A673 (cell line): ENCODE data around the gene ATP13A4. TPM values are rescaled to one million over a fixed set of nuclear protein-coding genes. Genes with fewer than 3 reads are reported as not detected.

Experiments used
- BruUV-seq: library from RNA; stranded (reverse); fragments of 400-500 nt; replicated peaks from 2 replicates; lab custom pipeline; 2021; lab: Mats Ljungman, UMichigan
- CTCF ChIA-PET: fragments of 300-600 bp; sonication (Branson Sonifier 250); formaldehyde crosslinking; loops from one replicate; lab custom pipeline; 2022; ENCODE audit warnings: antibody characterized with exemption; lab: Charles Lee
- POLR2A ChIA-PET: fragments of 300-600 bp; sonication (Branson Sonifier 250); formaldehyde crosslinking; loops from one replicate; lab custom pipeline; 2022; ENCODE audit warnings: antibody characterized with exemption; ENCODE audit not compliant: low non-redundant PET; lab: Charles Lee
- DNase-seq: peaks from one replicate; pipeline ENCODE4 v3.0.0-alpha.2; 2015; ENCODE audit warnings: low spot score
- H3K27ac ChIP-seq: fragments of 200-600 bp; sonication (generic); 2 replicates; pipeline ENCODE4 v1.5.1; 2016; ENCODE audit warnings: mixed run types, low read depth, mild to moderate bottlenecking, mixed read lengths, antibody characterized with exemption, low read length; ENCODE audit not compliant: poor library complexity, severe bottlenecking
- H3K27me3 ChIP-seq: fragments of 200-600 bp; sonication (generic); replicated peaks from 2 replicates; pipeline ENCODE4 v1.6.1; 2017; ENCODE audit warnings: mixed run types, low read depth, mild to moderate bottlenecking, mixed read lengths, antibody characterized with exemption, low read length; ENCODE audit not compliant: insufficient read depth, poor library complexity
- H3K36me3 ChIP-seq: fragments of 200-600 bp; sonication (generic); 2 replicates; pipeline ENCODE4 v1.6.1; 2016; ENCODE audit warnings: mixed run types, mild to moderate bottlenecking, mixed read lengths, antibody characterized with exemption, low read length; ENCODE audit not compliant: insufficient read depth, poor library complexity, severe bottlenecking
- H3K4me1 ChIP-seq: fragments of 200-600 bp; sonication (generic); 2 replicates; pipeline ENCODE4 v1.6.1; 2017; ENCODE audit warnings: mixed run types, mild to moderate bottlenecking, mixed read lengths, antibody characterized with exemption, low read length; ENCODE audit not compliant: insufficient read depth, poor library complexity, severe bottlenecking
- H3K4me3 ChIP-seq: fragments of 200-600 bp; sonication (generic); 2 replicates; pipeline ENCODE4 v1.5.1; 2016; ENCODE audit warnings: low read depth, mixed run types, mild to moderate bottlenecking, mixed read lengths, low read length; ENCODE audit not compliant: poor library complexity, severe bottlenecking
- H3K9me3 ChIP-seq: fragments of 200-600 bp; sonication (generic); 2 replicates; pipeline ENCODE4 v1.6.1; 2016; ENCODE audit warnings: mixed run types, low read depth, mild to moderate bottlenecking, mixed read lengths, antibody characterized with exemption, low read length; ENCODE audit not compliant: poor library complexity, severe bottlenecking
- EZH2 ChIP-seq: fragments of 200-600 bp; sonication (generic); IDR thresholded peaks from 2 replicates; pipeline ENCODE4 v1.6.1; 2017; ENCODE audit warnings: borderline replicate concordance, low read depth, mild to moderate bottlenecking, mixed read lengths, antibody characterized with exemption, low read length; ENCODE audit not compliant: poor library complexity, severe bottlenecking
- intact Hi-C: fragments of 100-400 bp; cut with micrococcal nuclease; formaldehyde crosslinking; loops from one replicate; pipeline ENCODE4 v1.10.0; 2022; ENCODE audit not compliant: unreplicated experiment
- total RNA-seq: library from RNA; stranded (reverse); gene quantifications from 2 replicates; pipeline ENCODE4 v1.2.3, GENCODE V29; 2021
- TF ChIP-seq, protein P1 (sequence below): fragments of 300-800, 200-600 bp; sonication (generic); conservative IDR thresholded peaks from 2 replicates; pipeline ENCODE4 v1.5.1; 2017; ENCODE audit warnings: low read depth, mild to moderate bottlenecking, antibody characterized with exemption, low read length, moderate library complexity, mixed read lengths

Gene ATP13A4
- total RNA-seq, 1 experiment from 2014 or later: not detected

DNA sequence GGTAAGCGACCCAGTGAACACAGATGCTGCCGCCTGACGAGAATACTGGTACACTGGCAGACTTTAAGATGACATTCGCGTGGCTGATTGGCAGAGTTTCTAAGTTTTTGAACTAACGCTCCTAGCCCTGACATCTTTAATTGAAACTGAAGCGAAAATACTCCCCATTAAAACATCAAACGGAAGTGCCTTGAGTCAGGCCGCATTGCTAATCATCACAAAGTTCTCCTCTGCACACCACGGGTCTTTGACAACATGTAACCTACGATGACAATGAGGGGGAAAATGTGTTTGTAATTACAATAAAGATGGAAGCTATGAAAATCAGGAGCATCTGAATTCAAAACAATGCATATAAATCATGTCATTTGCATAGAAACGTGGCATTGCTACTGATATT, 44.5 kb downstream of the ATP13A4 start:
- TF ChIP-seq, protein P1, sequence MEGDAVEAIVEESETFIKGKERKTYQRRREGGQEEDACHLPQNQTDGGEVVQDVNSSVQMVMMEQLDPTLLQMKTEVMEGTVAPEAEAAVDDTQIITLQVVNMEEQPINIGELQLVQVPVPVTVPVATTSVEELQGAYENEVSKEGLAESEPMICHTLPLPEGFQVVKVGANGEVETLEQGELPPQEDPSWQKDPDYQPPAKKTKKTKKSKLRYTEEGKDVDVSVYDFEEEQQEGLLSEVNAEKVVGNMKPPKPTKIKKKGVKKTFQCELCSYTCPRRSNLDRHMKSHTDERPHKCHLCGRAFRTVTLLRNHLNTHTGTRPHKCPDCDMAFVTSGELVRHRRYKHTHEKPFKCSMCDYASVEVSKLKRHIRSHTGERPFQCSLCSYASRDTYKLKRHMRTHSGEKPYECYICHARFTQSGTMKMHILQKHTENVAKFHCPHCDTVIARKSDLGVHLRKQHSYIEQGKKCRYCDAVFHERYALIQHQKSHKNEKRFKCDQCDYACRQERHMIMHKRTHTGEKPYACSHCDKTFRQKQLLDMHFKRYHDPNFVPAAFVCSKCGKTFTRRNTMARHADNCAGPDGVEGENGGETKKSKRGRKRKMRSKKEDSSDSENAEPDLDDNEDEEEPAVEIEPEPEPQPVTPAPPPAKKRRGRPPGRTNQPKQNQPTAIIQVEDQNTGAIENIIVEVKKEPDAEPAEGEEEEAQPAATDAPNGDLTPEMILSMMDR: no peak
- no peak for TF ChIP-seq EZH2
- DNase-seq: no peak
- POLR2A ChIA-PET: no interaction called here
- Histone ChIP-seq H3K9me3 (no peaks in the 10 kb centered on the region), H3K36me3 (no peaks in the 10 kb centered on the region), H3K27me3 (peaks cover 11% of the 10 kb centered on the region), H3K27ac (no peak overlapping the region), H3K4me1 (no peaks in the 10 kb centered on the region), H3K4me3 (no peak overlapping the region)
- no TSS peak for BruUV-seq
- CTCF ChIA-PET: no interaction called here
- intact Hi-C loops: no loop called here

DNA sequence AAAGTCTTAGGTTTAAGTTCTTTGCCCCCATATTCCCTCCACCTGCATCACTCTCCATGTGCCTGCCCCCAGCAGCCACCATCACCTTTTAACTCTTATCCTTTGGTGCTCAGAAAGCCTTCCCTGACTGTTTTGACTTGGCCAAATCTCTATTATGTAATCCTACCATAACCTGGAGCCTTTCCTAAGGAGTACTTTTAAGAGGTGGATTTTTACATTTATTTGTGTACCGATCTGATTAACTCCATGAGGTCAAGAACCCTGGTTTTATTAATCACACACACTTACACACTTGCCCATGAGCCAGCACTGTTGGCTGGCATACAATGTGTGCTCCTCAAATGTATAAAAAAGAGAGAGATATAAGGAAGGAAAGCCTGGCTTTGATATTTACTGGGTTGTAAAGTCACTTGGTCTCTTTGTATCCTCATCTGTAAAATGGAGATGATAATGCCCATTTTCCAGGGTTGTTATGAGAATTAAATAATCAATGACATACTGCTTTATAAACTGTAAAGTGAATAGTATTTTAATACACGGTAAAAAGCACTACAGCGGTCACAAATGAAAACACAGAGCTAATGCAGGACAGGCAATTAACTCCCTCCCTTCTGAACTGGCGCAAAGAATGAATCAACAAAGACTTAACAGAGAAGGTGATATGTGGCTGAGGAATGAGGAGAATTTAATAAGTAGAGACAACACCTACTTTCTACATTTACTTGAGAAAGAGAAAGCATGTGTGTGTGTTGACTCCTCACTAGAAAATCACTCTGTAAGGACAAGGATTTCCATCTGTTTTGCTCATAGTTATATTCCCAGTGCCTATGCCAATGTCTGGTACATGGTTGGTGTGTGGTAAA, 45.4 kb downstream of the ATP13A4 start:
- Histone ChIP-seq H3K27ac (no peak overlapping the region), H3K4me1 (no peaks in the 10 kb centered on the region), H3K9me3 (no peaks in the 10 kb centered on the region), H3K27me3 (peaks cover 11% of the 10 kb centered on the region), H3K4me3 (no peak overlapping the region), H3K36me3 (no peaks in the 10 kb centered on the region)
- no peak for DNase-seq
- TF ChIP-seq, protein P1: no peak
- no peak for TF ChIP-seq EZH2
- intact Hi-C loops: no loop called here
- CTCF ChIA-PET: no interaction called here
- POLR2A ChIA-PET: no interaction called here
- no TSS peak for BruUV-seq

GRCh38 chr3:193508108-193508507, 46.6 kb downstream of the ATP13A4 start:
- ChIA-PET POLR2A (no interaction called here), CTCF (no interaction called here)
- Histone ChIP-seq H3K27ac (no peak overlapping the region), H3K9me3 (no peaks in the 10 kb centered on the region), H3K4me1 (no peaks in the 10 kb centered on the region), H3K27me3 (peaks cover 11% of the 10 kb centered on the region), H3K4me3 (no peak overlapping the region), H3K36me3 (no peaks in the 10 kb centered on the region)
- intact Hi-C loops: no loop called here
- no TSS peak for BruUV-seq
- no peak for DNase-seq
- TF ChIP-seq EZH2: no peak
- TF ChIP-seq, protein P1: no peak
